Pancreas (tissue), 10 donors: Measurements from ENCODE around the gene VPS37D. TPM values are rescaled to one million over a fixed set of nuclear protein-coding genes. Genes with fewer than 3 reads are reported as not detected.
A peak's percentile ranks its signal among the peaks of the same experiment; 100 is the strongest.

Experiments
- ATAC-seq, 4 donors: fragments of 200-7000 bp; cut with Tn5 transposase; one replicate each; pipeline versions ENCODE4 v1.8.0 to v1.9.1; 2020; ENCODE audit warnings: mild to moderate bottlenecking in 4 of 4, moderate library complexity in 4 of 4
- DNase-seq, 6 donors: peaks; one replicate each; pipeline ENCODE4 v3.0.0-alpha.2; 2020
- FAIRE-seq: peaks from 2 replicates; lab custom pipeline; 2012; peaks lifted over from hg19 to GRCh38; lab: Jason Lieb, UNC
- H3K27ac ChIP-seq, 4 donors: fragments of 200-600 bp; sonication (generic); 1 replicate in 3 of 4; 2 replicates in 1 of 4; pipeline versions ENCODE4 v1.5.0 to v1.8.0; 2020
- H3K27me3 ChIP-seq, 4 donors: fragments of 200-600 bp; one replicate each; pipeline ENCODE4 v1.8.0; 2021
- H3K36me3 ChIP-seq, 3 donors: fragments of 200-600 bp; sonication (generic) in 1 of 3; one replicate each; pipeline versions ENCODE4 v1.5.0 to v1.8.0; 2020 to 2021
- H3K4me1 ChIP-seq, 3 donors: fragments of 200-600 bp; one replicate each; pipeline ENCODE4 v1.8.0; 2021
- H3K4me3 ChIP-seq, 4 donors: fragments of 200-600 bp; sonication (generic) in 2 of 4; one replicate each; pipeline versions ENCODE4 v1.5.0 to v1.8.0; 2020 to 2021
- H3K9me3 ChIP-seq, 4 donors: fragments of 200-600 bp; one replicate each; pipeline ENCODE4 v1.8.0; 2021
- WGBS, 2 donors: extraction: QIAGEN DNeasy Blood & Tissue Kit; methylation state at CpG; one replicate each; pipeline ENCODE4 v1.1.7; 2013; 5-methylcytosine and 5-hydroxymethylcytosine counted together
- intact Hi-C, 3 donors: fragments of 100-400 bp; cut with DNase I; formaldehyde crosslinking; loops; one replicate each; pipeline versions ENCODE4 v1.11.1 to v1.14.2; 2022
- polyA plus RNA-seq, 2 donors: library from polyadenylated mRNA; stranded (reverse); fragments of 200-250 nt; gene quantifications; one replicate each; pipeline ENCODE4 v1.2.3, GENCODE V29; 2013
- total RNA-seq, 6 donors: library from RNA; stranded (reverse); fragmentation: NEBNext Ultra II Directional in 4 of 6; extraction: Animal tissue kit (Norgen Biotek cat#: 25700) in 4 of 6; gene quantifications; one replicate each; pipeline versions ENCODE4 v1.2.1 to v1.2.4, GENCODE V29; 2021 to 2023
- TF ChIP-seq, protein P1 (sequence below), 4 donors: fragments of 200-600 bp; sonication (generic) in 3 of 4; IDR thresholded peaks; one replicate each; pipeline versions ENCODE4 v1.5.0 to v1.8.0; 2021; ENCODE audit warnings: antibody characterized with exemption in 4 of 4
- donor health status: healthy with polysubstance abuse.
- donor health status: DM: no; HTN: no; CAD: no; lungs with moderate emphysema.
- donor health status: DM: no; HTN: no; CAD: no.
- donor health status: control.
- donor health status: control.
- donor health status: Bipolar disorder and iron deficiency.
- donor health status: DM: yes; HTN: yes; CAD: no.
- donor health status: DM: no; HTN: no; CAD: no.
- donor health status: DM: no; HTN: no; CAD: no.
- donor health status: DM: yes; HTN: yes; CAD: no.

Gene VPS37D
- total and polyA plus RNA-seq, 8 donors, result 2.6 to 8.2 (median 3.2) TPM

DNA sequence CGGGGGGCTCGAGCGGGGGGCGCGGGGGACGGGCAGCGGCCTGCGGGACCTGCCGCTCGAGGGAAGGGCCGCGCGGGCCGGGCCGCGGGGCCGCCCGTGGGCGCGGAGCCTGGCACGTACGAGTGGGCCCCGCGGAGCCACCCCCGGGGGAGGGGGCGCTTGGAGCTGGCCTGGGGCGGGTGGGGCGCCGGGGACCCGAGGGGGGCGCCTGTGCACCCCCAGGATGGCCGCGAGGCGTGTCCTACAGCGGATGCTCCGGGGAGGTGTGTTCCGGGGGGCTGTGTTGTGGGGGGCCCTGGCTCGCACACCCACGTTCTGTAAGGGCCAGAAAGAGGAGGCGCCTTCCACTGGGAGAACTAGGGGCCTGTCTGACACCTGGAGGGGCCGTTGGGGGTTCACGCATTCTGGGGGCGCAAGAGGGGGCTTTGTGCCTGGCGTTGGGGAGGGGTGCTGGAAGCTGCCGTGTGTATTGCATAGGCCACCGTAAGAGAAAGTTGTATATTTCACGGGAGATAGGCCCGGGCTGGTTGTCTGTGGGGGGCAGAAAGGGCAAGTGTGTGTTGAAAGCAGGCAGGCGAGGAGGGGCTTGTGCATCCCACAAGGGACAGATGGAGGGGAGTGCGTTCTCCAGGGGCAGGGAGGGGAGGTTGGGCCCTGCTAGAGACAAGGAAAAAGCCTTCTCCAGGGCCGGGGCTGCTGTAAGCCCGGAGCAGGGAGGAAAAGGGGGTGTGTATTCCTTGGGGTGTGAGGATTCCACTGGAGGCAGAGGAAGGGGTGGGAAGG, 663 bp downstream of the VPS37D start:
- intact Hi-C loops, result no loop called here
- H3K4me3 ChIP-seq, result peak overlapping the region; percentile 23 to 67 (median 52)
- no peaks in the 10 kb centered on the region for H3K27me3 ChIP-seq
- 1% methylated on average over 21 to 52 of the region's 52 CpGs for WGBS, 2 donors
- H3K9me3 ChIP-seq, result no peaks in the 10 kb centered on the region
- DNase-seq (peak in 3 of 6 donors; percentile 30 to 74 (median 63)), ATAC-seq (peak in 3 of 4 donors; percentile 5 to 9 (median 6)), FAIRE-seq (no peak)
- TF ChIP-seq, protein P1, sequence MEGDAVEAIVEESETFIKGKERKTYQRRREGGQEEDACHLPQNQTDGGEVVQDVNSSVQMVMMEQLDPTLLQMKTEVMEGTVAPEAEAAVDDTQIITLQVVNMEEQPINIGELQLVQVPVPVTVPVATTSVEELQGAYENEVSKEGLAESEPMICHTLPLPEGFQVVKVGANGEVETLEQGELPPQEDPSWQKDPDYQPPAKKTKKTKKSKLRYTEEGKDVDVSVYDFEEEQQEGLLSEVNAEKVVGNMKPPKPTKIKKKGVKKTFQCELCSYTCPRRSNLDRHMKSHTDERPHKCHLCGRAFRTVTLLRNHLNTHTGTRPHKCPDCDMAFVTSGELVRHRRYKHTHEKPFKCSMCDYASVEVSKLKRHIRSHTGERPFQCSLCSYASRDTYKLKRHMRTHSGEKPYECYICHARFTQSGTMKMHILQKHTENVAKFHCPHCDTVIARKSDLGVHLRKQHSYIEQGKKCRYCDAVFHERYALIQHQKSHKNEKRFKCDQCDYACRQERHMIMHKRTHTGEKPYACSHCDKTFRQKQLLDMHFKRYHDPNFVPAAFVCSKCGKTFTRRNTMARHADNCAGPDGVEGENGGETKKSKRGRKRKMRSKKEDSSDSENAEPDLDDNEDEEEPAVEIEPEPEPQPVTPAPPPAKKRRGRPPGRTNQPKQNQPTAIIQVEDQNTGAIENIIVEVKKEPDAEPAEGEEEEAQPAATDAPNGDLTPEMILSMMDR (IDR thresholded peaks at IDR 0.05), result no peak
- no peaks in the 10 kb centered on the region for H3K4me1 ChIP-seq
- no peaks in the 10 kb centered on the region for H3K36me3 ChIP-seq
- peak overlapping the region in 2 of 4 donors; percentile 39 to 62 for H3K27ac ChIP-seq

DNA sequence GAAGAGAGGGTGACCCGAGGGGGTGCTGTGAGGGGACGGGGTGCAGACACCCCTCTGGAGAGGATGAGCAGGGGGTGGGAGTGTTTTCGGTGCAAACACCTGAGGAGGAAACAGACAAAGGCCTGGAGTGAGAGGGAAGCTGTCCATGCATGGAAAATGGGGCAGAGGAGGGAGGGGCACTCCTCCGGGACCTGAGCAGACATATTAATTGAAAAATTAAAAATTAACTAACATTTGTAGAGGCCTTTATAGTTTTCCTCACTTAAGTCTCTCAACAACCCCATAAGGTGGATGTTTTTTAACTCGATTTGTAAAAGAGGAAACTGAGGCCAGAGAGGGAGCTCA, 1.2 kb downstream of the VPS37D start:
- no peak for FAIRE-seq
- peak overlapping the region in 3 of 4 donors; percentile 51 to 67 (median 53) for H3K4me3 ChIP-seq
- DNase-seq, result no peak
- no peaks in the 10 kb centered on the region for H3K4me1 ChIP-seq
- no peaks in the 10 kb centered on the region for H3K27me3 ChIP-seq
- H3K27ac ChIP-seq, result peak overlapping the region; percentile 26 to 62 (median 42)
- WGBS, 2 donors, result 16 to 18% methylated on average over 5 of the region's 5 CpGs
- TF ChIP-seq, protein P1 (IDR thresholded peaks at IDR 0.05), result no peak
- intact Hi-C loops, result no loop called here
- no peaks in the 10 kb centered on the region for H3K36me3 ChIP-seq
- no peaks in the 10 kb centered on the region for H3K9me3 ChIP-seq
- peak in 2 of 4 donors; percentile 4 to 12 for ATAC-seq

DNA sequence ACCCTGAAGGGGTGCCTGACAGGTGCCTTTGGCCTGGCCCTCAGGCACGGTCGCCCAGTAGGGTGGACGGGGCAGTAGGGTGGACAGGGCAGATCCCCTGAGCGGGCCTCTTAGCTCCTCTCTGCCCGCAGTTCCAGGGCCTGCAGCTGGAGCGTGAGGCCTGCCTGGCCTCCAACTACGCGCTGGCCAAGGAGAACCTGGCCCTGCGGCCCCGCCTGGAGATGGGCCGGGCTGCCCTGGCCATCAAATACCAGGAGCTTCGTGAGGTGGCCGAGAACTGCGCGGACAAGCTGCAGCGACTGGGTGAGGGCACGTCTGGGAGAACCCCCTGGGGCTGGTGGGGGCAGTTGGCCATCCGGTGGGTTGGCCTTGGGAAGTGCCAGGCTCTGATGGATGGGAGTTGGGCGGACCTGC, 1.7 kb downstream of the VPS37D start:
- Histone ChIP-seq H3K9me3 (no peaks in the 10 kb centered on the region), H3K36me3 (no peaks in the 10 kb centered on the region), H3K27ac (peak overlapping the region; percentile 26 to 62 (median 42)), H3K4me1 (no peaks in the 10 kb centered on the region), H3K4me3 (peak overlapping the region in 2 of 4 donors; percentile 53 to 67), H3K27me3 (no peaks in the 10 kb centered on the region)
- DNase-seq (peak in 4 of 6 donors; percentile 35 to 82 (median 45)), ATAC-seq (peak in 3 of 4 donors; percentile 2 to 6 (median 6)), FAIRE-seq (no peak)
- TF ChIP-seq, protein P1 (IDR thresholded peaks at IDR 0.05), result no peak
- intact Hi-C loops, result no loop called here
- 55% methylated on average over 19 of the region's 19 CpGs for WGBS, 2 donors

- H3K9me3 ChIP-seq, result no peaks in the 10 kb centered on the region
- no peaks in the 10 kb centered on the region for H3K36me3 ChIP-seq
- no peaks in the 10 kb centered on the region for H3K27me3 ChIP-seq
- intact Hi-C loops, result no loop called here
- DNase-seq, result no peak
- H3K27ac ChIP-seq, result no peak overlapping the region
- no peak overlapping the region for H3K4me3 ChIP-seq
- H3K4me1 ChIP-seq, result no peaks in the 10 kb centered on the region
- TF ChIP-seq, protein P1 (IDR thresholded peaks at IDR 0.05), result no peak
- ATAC-seq, result no peak
- no peak for FAIRE-seq
- 85 to 91% methylated on average over 12 of the region's 12 CpGs for WGBS, 2 donors
These were observed 2.3 kb downstream of the VPS37D start for GRCh38 chr7:73669858-73670385.

- intact Hi-C loops, result no loop called here
These were observed 3.7 kb downstream of the VPS37D start for GRCh38 chr7:73671322-73671661.

More at GRCh38 chr7:73671322-73671661, 3.7 kb downstream of the VPS37D start:
- Histone ChIP-seq H3K4me3 (no peak overlapping the region), H3K4me1 (no peaks in the 10 kb centered on the region), H3K36me3 (no peaks in the 10 kb centered on the region), H3K27ac (no peak overlapping the region), H3K9me3 (no peaks in the 10 kb centered on the region), H3K27me3 (no peaks in the 10 kb centered on the region)
- TF ChIP-seq, protein P1 (IDR thresholded peaks at IDR 0.05), result no peak
- no peak for DNase-seq
- ATAC-seq, result no peak
- FAIRE-seq, result no peak
- 54 to 77% methylated on average over 8 to 12 of the region's 12 CpGs for WGBS, 2 donors
